ENCODE measurements around the gene PPL. TPM values are rescaled to one million over a fixed set of nuclear protein-coding genes. Genes with fewer than 3 reads are reported as not detected.

PPL gene
- total RNA-seq, 1 experiment from 2014 or later: 56.4 TPM

DNA sequence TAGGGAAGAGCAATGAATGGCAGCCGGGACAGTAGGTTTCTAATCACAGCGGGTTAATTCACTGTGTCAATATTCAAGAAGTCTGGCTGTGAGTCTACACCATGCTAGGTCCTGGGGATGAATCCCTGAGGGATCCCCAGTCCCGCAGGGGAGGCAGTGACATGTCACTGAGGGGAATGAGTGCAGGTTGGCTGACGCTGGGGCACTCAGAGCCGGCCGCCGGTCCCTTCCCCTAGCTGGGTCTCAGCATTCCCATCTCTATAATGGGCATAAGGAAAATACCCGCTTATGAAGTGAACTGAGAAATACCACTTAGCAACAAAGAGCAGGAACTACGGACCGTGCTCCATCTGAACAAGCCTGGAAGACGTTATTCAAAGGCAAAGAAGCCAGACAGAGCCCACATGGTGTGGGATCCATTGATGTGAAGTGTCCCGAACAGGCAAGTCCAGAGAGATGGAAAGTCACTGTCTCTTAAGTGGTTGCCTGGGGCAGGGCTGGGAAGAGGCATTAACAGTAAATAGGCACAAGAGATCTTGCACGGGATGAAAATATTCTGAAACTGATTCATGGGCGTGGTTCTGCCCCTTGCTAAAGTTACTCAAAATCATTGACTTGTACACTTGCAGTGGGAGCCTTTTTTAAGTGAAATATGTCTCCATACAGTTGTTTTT lies 31.9 kb downstream of the PPL start:
- H3K27me3 ChIP-seq (ENCODE audit: insufficient read depth, low read length): no peaks in the 10 kb centered on the region
- H3K27ac ChIP-seq (ENCODE audit: low read depth, low read length): no peak overlapping the region
- POLR2A ChIA-PET: no interaction called here
- H3K4me3 ChIP-seq (replicated peaks in 1 of 2; ENCODE audit: low read depth in 1 of 2, low read length in 2 of 2): no peak overlapping the region
- no TSS peak for BruUV-seq (replicated peaks)
- H3K9me3 ChIP-seq (ENCODE audit: control insufficient read depth in 1 of 2, insufficient read depth in 1 of 2, low read depth in 1 of 2, low read length in 2 of 2): no peaks in the 10 kb centered on the region
- H2AFZ ChIP-seq (ENCODE audit: low read depth, low read length, poor library complexity, severe bottlenecking): no peak overlapping the region
- RAD21 ChIA-PET (ENCODE audit: low non-redundant PET in 1 of 2, low total read pairs in 2 of 2, uncharacterized antibody in 2 of 2, unreplicated experiment in 2 of 2): no interaction called here
- H3K9ac ChIP-seq (ENCODE audit: low read length): no peak overlapping the region
- no peaks in the 10 kb centered on the region for H3K9me2 ChIP-seq (ENCODE audit: insufficient read depth)
- no peak for ATAC-seq
- H3K4me1 ChIP-seq (ENCODE audit: control insufficient read depth in 1 of 2, insufficient read depth in 2 of 2, low read length in 2 of 2): no peaks in the 10 kb centered on the region
- H3K4me2 ChIP-seq (ENCODE audit: low read length): no peak overlapping the region
- CTCF ChIA-PET: no interaction called here
- TF ChIP-seq, protein P1, sequence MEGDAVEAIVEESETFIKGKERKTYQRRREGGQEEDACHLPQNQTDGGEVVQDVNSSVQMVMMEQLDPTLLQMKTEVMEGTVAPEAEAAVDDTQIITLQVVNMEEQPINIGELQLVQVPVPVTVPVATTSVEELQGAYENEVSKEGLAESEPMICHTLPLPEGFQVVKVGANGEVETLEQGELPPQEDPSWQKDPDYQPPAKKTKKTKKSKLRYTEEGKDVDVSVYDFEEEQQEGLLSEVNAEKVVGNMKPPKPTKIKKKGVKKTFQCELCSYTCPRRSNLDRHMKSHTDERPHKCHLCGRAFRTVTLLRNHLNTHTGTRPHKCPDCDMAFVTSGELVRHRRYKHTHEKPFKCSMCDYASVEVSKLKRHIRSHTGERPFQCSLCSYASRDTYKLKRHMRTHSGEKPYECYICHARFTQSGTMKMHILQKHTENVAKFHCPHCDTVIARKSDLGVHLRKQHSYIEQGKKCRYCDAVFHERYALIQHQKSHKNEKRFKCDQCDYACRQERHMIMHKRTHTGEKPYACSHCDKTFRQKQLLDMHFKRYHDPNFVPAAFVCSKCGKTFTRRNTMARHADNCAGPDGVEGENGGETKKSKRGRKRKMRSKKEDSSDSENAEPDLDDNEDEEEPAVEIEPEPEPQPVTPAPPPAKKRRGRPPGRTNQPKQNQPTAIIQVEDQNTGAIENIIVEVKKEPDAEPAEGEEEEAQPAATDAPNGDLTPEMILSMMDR (IDR thresholded peaks at IDR 0.05 in 2 of 3, conservative IDR thresholded peaks at IDR 0.05 in 1 of 3; ENCODE audit: borderline replicate concordance in 1 of 3, insufficient read depth in 1 of 3, low read depth in 2 of 3, low read length in 2 of 3): no peak
- no peak for TF ChIP-seq FOSL1 (IDR thresholded peaks at IDR 0.05; ENCODE audit: low read depth)
- TF ChIP-seq JUND (IDR thresholded peaks at IDR 0.05): no peak
- TF ChIP-seq CBX3 (IDR thresholded peaks at IDR 0.05; ENCODE audit: low read depth): no peak
- TF ChIP-seq ELF1 (IDR thresholded peaks at IDR 0.05; ENCODE audit: borderline replicate concordance, low read depth): no peak
- TF ChIP-seq EGR1 (IDR thresholded peaks at IDR 0.05; ENCODE audit: low read depth): no peak
- TF ChIP-seq, protein P2, sequence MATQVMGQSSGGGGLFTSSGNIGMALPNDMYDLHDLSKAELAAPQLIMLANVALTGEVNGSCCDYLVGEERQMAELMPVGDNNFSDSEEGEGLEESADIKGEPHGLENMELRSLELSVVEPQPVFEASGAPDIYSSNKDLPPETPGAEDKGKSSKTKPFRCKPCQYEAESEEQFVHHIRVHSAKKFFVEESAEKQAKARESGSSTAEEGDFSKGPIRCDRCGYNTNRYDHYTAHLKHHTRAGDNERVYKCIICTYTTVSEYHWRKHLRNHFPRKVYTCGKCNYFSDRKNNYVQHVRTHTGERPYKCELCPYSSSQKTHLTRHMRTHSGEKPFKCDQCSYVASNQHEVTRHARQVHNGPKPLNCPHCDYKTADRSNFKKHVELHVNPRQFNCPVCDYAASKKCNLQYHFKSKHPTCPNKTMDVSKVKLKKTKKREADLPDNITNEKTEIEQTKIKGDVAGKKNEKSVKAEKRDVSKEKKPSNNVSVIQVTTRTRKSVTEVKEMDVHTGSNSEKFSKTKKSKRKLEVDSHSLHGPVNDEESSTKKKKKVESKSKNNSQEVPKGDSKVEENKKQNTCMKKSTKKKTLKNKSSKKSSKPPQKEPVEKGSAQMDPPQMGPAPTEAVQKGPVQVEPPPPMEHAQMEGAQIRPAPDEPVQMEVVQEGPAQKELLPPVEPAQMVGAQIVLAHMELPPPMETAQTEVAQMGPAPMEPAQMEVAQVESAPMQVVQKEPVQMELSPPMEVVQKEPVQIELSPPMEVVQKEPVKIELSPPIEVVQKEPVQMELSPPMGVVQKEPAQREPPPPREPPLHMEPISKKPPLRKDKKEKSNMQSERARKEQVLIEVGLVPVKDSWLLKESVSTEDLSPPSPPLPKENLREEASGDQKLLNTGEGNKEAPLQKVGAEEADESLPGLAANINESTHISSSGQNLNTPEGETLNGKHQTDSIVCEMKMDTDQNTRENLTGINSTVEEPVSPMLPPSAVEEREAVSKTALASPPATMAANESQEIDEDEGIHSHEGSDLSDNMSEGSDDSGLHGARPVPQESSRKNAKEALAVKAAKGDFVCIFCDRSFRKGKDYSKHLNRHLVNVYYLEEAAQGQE (IDR thresholded peaks at IDR 0.05; ENCODE audit: low read depth): no peak
- no peak for TF ChIP-seq TCF7L2 (IDR thresholded peaks at IDR 0.05; ENCODE audit: borderline replicate concordance, extremely low read depth, insufficient read depth, insufficient read length)
- TF ChIP-seq SRF (IDR thresholded peaks at IDR 0.05; ENCODE audit: low read depth): no peak
- no peak for TF ChIP-seq EZH2phosphoT487 (IDR thresholded peaks at IDR 0.05; ENCODE audit: borderline replicate concordance)
- no peak for DNase-seq (ENCODE audit: low read depth, low spot score)
- intact Hi-C loops (cut with micrococcal nuclease): no loop called here
- no peaks in the 10 kb centered on the region for H3K79me2 ChIP-seq (ENCODE audit: insufficient read depth, low read length)
- no peaks in the 10 kb centered on the region for H4K20me1 ChIP-seq (ENCODE audit: insufficient read depth)
- peaks cover 0 to 4% of the 10 kb centered on the region in 2 experiments; a peak in 1 of 4 replicates for H3K36me3 ChIP-seq (ENCODE audit: control insufficient read depth in 1 of 2, insufficient read depth in 2 of 2, low read length in 2 of 2)
